HTR-8/SVneo (cell line): ENCODE measurements around the gene MAPK1.
"Not testable (repeated sequence)": the region's sequence is repeated elsewhere in the genome, so short reads cannot be mapped to it uniquely, and the experiment has no call there.

Experiments used
- DNase-seq: peaks from one replicate; pipeline ENCODE4 v3.0.0; 2011; ENCODE audit warnings: low spot score, mixed read lengths; ENCODE audit not compliant: insufficient read length
- FAIRE-seq: peaks from 2 replicates; lab custom pipeline; 2011; peaks lifted over from hg19 to GRCh38; lab: Jason Lieb, UNC

Gene MAPK1

GRCh38 chr22:21883930-21884329, 16.5 kb upstream of the MAPK1 start:
- DNase-seq, FAIRE-seq: not testable (repeated sequence)

- not testable (repeated sequence) for FAIRE-seq, DNase-seq
Measured at GRCh38 chr22:21882754-21883333, 15.4 kb upstream of the MAPK1 start.

GRCh38 chr22:21881841-21882753, 14.7 kb upstream of the MAPK1 start:
- DNase-seq (no peak), FAIRE-seq (no peak)

- FAIRE-seq (no peak), DNase-seq (no peak)
Measured at GRCh38 chr22:21876486-21877176, 9.2 kb upstream of the MAPK1 start.

- not testable (repeated sequence) for DNase-seq, FAIRE-seq
Measured at GRCh38 chr22:21874953-21875352, 7.5 kb upstream of the MAPK1 start.

- FAIRE-seq (no peak), DNase-seq (no peak)
Measured at GRCh38 chr22:21873619-21874018, 6.2 kb upstream of the MAPK1 start.

GRCh38 chr22:21872741-21873140, 5.3 kb upstream of the MAPK1 start:
- DNase-seq, FAIRE-seq: not testable (repeated sequence)

GRCh38 chr22:21868651-21869050, 1.2 kb upstream of the MAPK1 start:
- no peak for FAIRE-seq

GRCh38 chr22:21866833-21867527, 465 bp downstream of the MAPK1 start:
- DNase-seq (no peak), FAIRE-seq (no peak)

More at GRCh38 chr22:21868651-21869050, 1.2 kb upstream of the MAPK1 start:
- no peak for DNase-seq

GRCh38 chr22:21865041-21865440, 2.4 kb downstream of the MAPK1 start:
- DNase-seq (peak; percentile 22), FAIRE-seq (no peak)

GRCh38 chr22:21862386-21863245, 4.8 kb downstream of the MAPK1 start:
- DNase-seq, result no peak
- FAIRE-seq, result no peak

GRCh38 chr22:21861851-21862250, 5.6 kb downstream of the MAPK1 start:
- DNase-seq, result no peak
- no peak for FAIRE-seq

- no peak for DNase-seq
- FAIRE-seq, result no peak
Measured at GRCh38 chr22:21861264-21861848, 6.1 kb downstream of the MAPK1 start.

GRCh38 chr22:21860491-21861039, 6.9 kb downstream of the MAPK1 start:
- no peak for FAIRE-seq
- DNase-seq, result no peak

GRCh38 chr22:21858025-21858764, 9.2 kb downstream of the MAPK1 start:
- FAIRE-seq (no peak), DNase-seq (no peak)

- DNase-seq (no peak), FAIRE-seq (no peak)
Measured at GRCh38 chr22:21857481-21857914, 9.9 kb downstream of the MAPK1 start.

GRCh38 chr22:21856868-21857267, 10.6 kb downstream of the MAPK1 start:
- DNase-seq (no peak), FAIRE-seq (no peak)

- no peak for FAIRE-seq
Measured at GRCh38 chr22:21856197-21856596, 11.2 kb downstream of the MAPK1 start.

More at GRCh38 chr22:21856197-21856596, 11.2 kb downstream of the MAPK1 start:
- no peak for DNase-seq
